Measurements from ENCODE around the gene GUCY2D.
A peak's percentile ranks its signal among the peaks of the same experiment; 100 is the strongest.

GUCY2D gene

DNA sequence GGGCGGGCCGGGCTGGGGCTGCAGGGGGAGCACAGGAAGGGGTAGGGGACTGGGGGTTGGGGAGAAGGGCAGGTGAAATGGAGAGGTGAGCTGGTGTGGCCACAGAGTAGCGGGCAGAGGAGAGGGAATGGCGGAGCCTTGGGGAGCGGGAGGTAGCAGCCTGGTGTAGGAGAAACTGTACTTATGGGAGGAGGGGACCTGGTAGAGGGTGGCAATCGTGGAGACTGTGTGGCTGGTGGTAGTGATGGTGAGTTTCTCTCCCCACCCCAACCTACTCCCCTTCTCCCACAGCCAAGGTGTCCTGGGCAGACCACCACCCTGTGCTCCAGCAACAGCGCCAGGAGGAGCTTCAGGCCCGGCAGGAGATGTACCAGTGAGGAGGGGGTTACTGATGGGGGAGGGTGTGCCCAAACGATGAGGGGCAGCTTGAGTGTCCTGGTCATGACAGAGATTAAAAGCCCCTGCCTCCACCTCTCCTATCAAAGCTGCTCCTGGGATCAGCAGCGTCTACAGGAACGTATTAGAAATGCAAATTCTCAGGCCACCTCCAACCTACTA lies 37.3 kb downstream of the GUCY2D start:
- H3K36me3 ChIP-seq (ENCODE audit: control insufficient read depth, insufficient read depth, low read length), result no peaks in the 10 kb centered on the region
- H3K27me3 ChIP-seq (replicated peaks; ENCODE audit: control insufficient read depth, insufficient read depth, low read length), result no peaks in the 10 kb centered on the region; the same call in 1 of the 2 replicates
- H3K4me3 ChIP-seq (replicated peaks; ENCODE audit: low read depth, low read length), result no peak overlapping the region
- TF ChIP-seq, protein P1, sequence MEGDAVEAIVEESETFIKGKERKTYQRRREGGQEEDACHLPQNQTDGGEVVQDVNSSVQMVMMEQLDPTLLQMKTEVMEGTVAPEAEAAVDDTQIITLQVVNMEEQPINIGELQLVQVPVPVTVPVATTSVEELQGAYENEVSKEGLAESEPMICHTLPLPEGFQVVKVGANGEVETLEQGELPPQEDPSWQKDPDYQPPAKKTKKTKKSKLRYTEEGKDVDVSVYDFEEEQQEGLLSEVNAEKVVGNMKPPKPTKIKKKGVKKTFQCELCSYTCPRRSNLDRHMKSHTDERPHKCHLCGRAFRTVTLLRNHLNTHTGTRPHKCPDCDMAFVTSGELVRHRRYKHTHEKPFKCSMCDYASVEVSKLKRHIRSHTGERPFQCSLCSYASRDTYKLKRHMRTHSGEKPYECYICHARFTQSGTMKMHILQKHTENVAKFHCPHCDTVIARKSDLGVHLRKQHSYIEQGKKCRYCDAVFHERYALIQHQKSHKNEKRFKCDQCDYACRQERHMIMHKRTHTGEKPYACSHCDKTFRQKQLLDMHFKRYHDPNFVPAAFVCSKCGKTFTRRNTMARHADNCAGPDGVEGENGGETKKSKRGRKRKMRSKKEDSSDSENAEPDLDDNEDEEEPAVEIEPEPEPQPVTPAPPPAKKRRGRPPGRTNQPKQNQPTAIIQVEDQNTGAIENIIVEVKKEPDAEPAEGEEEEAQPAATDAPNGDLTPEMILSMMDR (IDR thresholded peaks at IDR 0.05; ENCODE audit: insufficient read depth, low read length, poor library complexity, severe bottlenecking), result no peak
- no peak for DNase-seq (ENCODE audit: extremely low read depth, insufficient read length)

DNA sequence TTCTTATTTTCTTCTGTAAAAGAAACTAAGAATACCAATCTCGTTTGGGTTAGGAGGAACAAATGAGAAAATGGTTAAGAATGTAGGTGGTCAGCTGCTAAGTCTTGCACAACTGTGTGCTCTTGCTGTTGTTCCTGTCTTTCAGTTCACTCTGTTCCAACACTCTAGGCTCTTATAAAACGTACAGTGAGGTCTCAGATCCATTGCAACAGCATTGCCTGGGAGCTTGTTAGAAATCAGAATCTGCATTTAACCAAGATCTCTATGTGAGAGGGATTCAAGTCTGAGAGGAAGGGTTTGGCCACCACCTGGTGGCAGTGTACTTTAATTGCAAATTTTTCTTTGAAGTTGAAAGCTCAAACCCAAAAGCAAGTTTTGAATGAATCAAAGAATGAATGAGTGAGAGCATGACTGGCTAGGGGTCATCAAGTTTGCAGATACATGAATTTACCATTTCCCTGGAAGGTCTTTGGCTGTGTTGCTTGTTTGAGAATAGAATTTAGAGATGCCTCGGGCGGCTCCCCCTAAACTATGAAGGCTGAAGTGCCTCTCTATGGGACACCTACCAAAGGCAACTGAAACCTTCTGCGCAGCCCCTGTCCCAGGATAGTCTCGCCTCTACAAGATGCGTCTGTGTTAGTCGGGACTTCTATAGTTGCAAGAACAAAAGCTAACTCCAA lies 39.0 kb downstream of the GUCY2D start:
- Histone ChIP-seq H3K27me3 (replicated peaks; ENCODE audit: control insufficient read depth, insufficient read depth, low read length) (peaks cover 4% of the 10 kb centered on the region), H3K36me3 (ENCODE audit: control insufficient read depth, insufficient read depth, low read length) (no peaks in the 10 kb centered on the region), H3K4me3 (replicated peaks; ENCODE audit: low read depth, low read length) (no peak overlapping the region)
- TF ChIP-seq, protein P1 (IDR thresholded peaks at IDR 0.05; ENCODE audit: insufficient read depth, low read length, poor library complexity, severe bottlenecking), result peak; percentile 64
- no peak for DNase-seq (ENCODE audit: extremely low read depth, insufficient read length)

DNA sequence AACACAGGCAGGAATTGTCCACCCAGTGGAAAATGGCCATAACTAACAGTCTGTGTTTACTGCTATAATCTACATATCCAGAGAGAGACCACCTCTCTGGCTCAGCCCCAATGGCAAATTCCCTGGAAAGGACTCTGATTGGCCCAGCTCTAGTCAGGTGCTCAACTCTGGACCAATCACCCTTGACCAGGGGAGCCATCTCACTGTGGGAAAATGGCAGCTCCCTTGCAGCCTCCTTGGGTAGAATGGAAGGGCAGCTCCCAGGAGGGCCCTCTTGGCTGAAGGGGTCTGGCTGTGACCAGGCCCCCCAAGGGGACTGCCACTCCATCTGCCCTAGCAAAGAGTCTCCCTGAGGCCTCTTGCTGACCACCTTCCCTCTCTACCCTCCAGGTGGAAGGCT lies 39.6 kb downstream of the GUCY2D start:
- Histone ChIP-seq H3K4me3 (replicated peaks; ENCODE audit: low read depth, low read length) (no peak overlapping the region), H3K27me3 (replicated peaks; ENCODE audit: control insufficient read depth, insufficient read depth, low read length) (peaks cover 4% of the 10 kb centered on the region), H3K36me3 (ENCODE audit: control insufficient read depth, insufficient read depth, low read length) (no peaks in the 10 kb centered on the region)
- no peak for DNase-seq (ENCODE audit: extremely low read depth, insufficient read length)
- TF ChIP-seq, protein P1 (IDR thresholded peaks at IDR 0.05; ENCODE audit: insufficient read depth, low read length, poor library complexity, severe bottlenecking), result no peak

DNA sequence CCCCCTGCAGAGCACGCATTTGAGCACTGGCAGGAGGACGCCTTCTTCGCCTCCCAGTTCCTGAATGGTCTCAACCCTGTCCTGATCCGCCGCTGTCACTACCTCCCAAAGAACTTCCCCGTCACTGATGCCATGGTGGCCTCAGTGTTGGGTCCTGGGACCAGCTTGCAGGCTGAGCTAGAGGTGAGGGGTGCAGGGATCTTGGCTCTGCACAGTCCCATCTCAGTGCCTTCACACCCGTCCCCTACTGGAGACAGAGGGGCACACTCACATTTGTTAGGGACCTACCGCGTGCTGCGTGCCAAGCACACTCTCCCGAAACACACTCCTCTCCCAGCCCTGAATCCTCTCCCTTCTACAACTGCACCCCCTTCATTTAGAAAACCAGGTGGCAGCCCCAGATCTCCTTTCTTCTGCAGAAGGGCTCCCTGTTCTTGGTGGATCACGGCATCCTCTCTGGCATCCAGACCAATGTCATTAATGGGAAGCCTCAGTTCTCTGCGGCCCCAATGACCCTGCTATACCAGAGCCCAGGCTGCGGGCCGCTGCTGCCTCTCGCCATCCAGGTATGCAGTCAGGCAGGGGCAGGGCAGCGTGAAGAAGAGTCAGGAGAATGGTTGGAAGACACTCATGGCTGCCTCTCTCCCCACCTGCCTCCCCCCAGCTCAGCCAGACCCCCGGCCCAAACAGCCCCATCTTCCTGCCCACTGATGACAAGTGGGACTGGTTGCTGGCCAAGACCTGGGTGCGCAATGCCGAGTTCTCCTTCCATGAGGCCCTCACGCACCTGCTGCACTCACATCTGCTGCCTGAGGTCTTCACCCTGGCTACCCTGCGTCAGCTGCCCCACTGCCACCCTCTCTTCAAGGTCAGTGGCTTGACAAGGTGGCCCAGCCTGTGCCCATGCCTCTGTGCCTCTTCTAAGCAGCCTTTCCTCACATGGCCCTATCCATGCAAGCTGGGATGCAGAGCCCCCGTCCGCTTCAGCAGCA lies 42.7 kb downstream of the GUCY2D start:
- TF ChIP-seq, protein P1 (IDR thresholded peaks at IDR 0.05; ENCODE audit: insufficient read depth, low read length, poor library complexity, severe bottlenecking), result no peak

DNA sequence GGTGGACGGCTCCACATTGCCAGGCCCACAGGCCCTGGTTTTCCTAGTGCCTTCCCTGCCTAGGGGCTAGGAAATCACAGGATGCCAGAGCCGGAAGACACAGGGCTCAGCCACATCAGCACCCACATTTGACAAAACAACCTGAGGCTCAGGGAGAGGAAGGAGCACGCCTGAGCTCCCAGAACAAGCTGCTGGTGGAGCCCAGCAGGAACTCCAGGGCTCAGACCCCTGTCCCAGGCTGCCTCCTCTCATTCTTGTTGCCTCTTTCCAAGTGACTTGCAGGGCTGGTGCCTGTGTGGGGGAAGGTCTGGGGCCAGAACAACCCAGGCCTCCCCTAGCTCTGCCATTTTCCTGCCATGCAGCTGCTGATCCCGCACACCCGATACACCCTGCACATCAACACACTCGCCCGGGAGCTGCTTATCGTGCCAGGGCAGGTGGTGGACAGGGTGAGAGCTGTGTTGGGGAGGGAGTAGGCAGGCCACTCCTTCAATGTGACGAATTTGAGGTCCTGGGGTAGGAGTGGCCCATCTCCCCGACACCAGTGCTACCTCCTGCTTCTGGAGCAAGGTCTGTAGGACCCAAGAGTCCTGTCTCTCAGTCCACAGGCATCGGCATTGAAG lies 44.0 kb downstream of the GUCY2D start:
- TF ChIP-seq, protein P1 (IDR thresholded peaks at IDR 0.05; ENCODE audit: insufficient read depth, low read length, poor library complexity, severe bottlenecking), result no peak
- no peak overlapping the region for H3K4me3 ChIP-seq (replicated peaks; ENCODE audit: low read depth, low read length)
- peaks cover 4% of the 10 kb centered on the region for H3K27me3 ChIP-seq (replicated peaks; ENCODE audit: control insufficient read depth, insufficient read depth, low read length)
- no peaks in the 10 kb centered on the region for H3K36me3 ChIP-seq (ENCODE audit: control insufficient read depth, insufficient read depth, low read length)
- DNase-seq (ENCODE audit: extremely low read depth, insufficient read length), result no peak

More for the DNA sequence above, 42.7 kb downstream of the GUCY2D start:
- no peaks in the 10 kb centered on the region for H3K36me3 ChIP-seq (ENCODE audit: control insufficient read depth, insufficient read depth, low read length)
- no peak overlapping the region for H3K4me3 ChIP-seq (replicated peaks; ENCODE audit: low read depth, low read length)
- no peak for DNase-seq (ENCODE audit: extremely low read depth, insufficient read length)
- H3K27me3 ChIP-seq (replicated peaks; ENCODE audit: control insufficient read depth, insufficient read depth, low read length), result peaks cover 4% of the 10 kb centered on the region
